ENCODE measurements around the gene CCER1.

- TF ChIP-seq POLR2A (IDR thresholded peaks at IDR 0.05) (no peak), CTCF (IDR thresholded peaks at IDR 0.05) (no peak)
These were observed 40.0 kb upstream of the CCER1 start for GRCh38 chr12:90995010-90995409.

Data from heart left ventricle (tissue), 13 donors.